Astrocyte (in vitro differentiated cells and primary cell): ENCODE data around the gene KCTD11. TPM values are rescaled to one million over a fixed set of nuclear protein-coding genes. Genes with fewer than 3 reads are reported as not detected.

Experiments
- DNase-seq: peaks from one replicate; pipeline ENCODE4 v3.0.0-alpha.2; 2010; ENCODE audit warnings: low read depth
- FAIRE-seq: peaks from 2 replicates; lab custom pipeline; 2011; peaks lifted over from hg19 to GRCh38; lab: Jason Lieb, UNC
- H2AFZ ChIP-seq: 2 replicates; pipeline ENCODE4 v1.6.0; 2012; ENCODE audit warnings: low read depth, low read length, inconsistent platforms
- H3K27ac ChIP-seq: 2 replicates; pipeline ENCODE4 v1.5.1; 2011; ENCODE audit warnings: low read depth, low read length, inconsistent platforms
- H3K27me3 ChIP-seq: 2 replicates; pipeline ENCODE4 v1.6.0; 2011; ENCODE audit warnings: low read length, inconsistent platforms; ENCODE audit not compliant: insufficient read depth
- H3K36me3 ChIP-seq: 2 replicates; pipeline ENCODE4 v1.5.1; 2011; ENCODE audit warnings: low read length, inconsistent platforms; ENCODE audit not compliant: insufficient read depth
- H3K4me1 ChIP-seq: 2 replicates; pipeline ENCODE4 v1.5.1; 2011; ENCODE audit warnings: low read length, inconsistent platforms; ENCODE audit not compliant: insufficient read depth
- H3K4me2 ChIP-seq: 2 replicates; pipeline ENCODE4 v1.6.0; 2012; ENCODE audit warnings: low read length, inconsistent platforms
- H3K4me3 ChIP-seq: 2 replicates; pipeline ENCODE4 v1.5.1; 2011; ENCODE audit warnings: low read depth, mild to moderate bottlenecking, low read length, inconsistent platforms; ENCODE audit not compliant: insufficient read depth
- H3K79me2 ChIP-seq: 2 replicates; pipeline ENCODE4 v1.6.0; 2012; ENCODE audit warnings: mild to moderate bottlenecking, low read length, inconsistent platforms; ENCODE audit not compliant: insufficient read depth
- H3K9ac ChIP-seq: 2 replicates; pipeline ENCODE4 v1.6.0; 2012; ENCODE audit warnings: mild to moderate bottlenecking, low read length, inconsistent platforms
- H3K9me3 ChIP-seq: 2 replicates; pipeline ENCODE4 v1.5.1; 2012; ENCODE audit warnings: low read depth, mild to moderate bottlenecking, low read length, inconsistent platforms; ENCODE audit not compliant: insufficient read depth
- H4K20me1 ChIP-seq: 2 replicates; pipeline ENCODE4 v1.6.0; 2012; ENCODE audit warnings: low read length, inconsistent platforms; ENCODE audit not compliant: insufficient read depth
- H3K27ac Mint-ChIP-seq: one replicate; pipeline ENCODE4 v1.8.0; 2021; ENCODE audit warnings: mild to moderate bottlenecking, mixed read lengths; ENCODE audit not compliant: unreplicated experiment
- H3K27me3 Mint-ChIP-seq: one replicate; pipeline ENCODE4 v1.8.0; 2021; ENCODE audit warnings: low read depth, mixed read lengths; ENCODE audit not compliant: unreplicated experiment
- H3K36me3 Mint-ChIP-seq: one replicate; pipeline ENCODE4 v1.8.0; 2021; ENCODE audit warnings: low read depth, mixed read lengths; ENCODE audit not compliant: unreplicated experiment
- H3K4me1 Mint-ChIP-seq: one replicate; pipeline ENCODE4 v1.8.0; 2021; ENCODE audit warnings: low read depth, mixed read lengths; ENCODE audit not compliant: unreplicated experiment
- H3K4me3 Mint-ChIP-seq: one replicate; pipeline ENCODE4 v1.8.0; 2021; ENCODE audit warnings: mild to moderate bottlenecking, moderate library complexity, mixed read lengths; ENCODE audit not compliant: unreplicated experiment
- H3K9me3 Mint-ChIP-seq: one replicate; pipeline ENCODE4 v1.8.0; 2021; ENCODE audit warnings: mild to moderate bottlenecking, mixed read lengths; ENCODE audit not compliant: unreplicated experiment
- CTCF ChIP-seq: IDR thresholded peaks from 2 replicates; pipeline ENCODE4 v1.5.1; 2011; ENCODE audit warnings: low read depth, mild to moderate bottlenecking, inconsistent platforms, low read length, moderate library complexity; ENCODE audit not compliant: insufficient read depth
- EZH2 ChIP-seq: IDR thresholded peaks from 2 replicates; pipeline ENCODE4 v1.6.1; 2012; ENCODE audit warnings: mild to moderate bottlenecking, low read length, inconsistent platforms; ENCODE audit not compliant: insufficient read depth
- total RNA-seq: library from RNA; stranded (reverse); gene quantifications from 2 replicates; pipeline ENCODE4 v1.2.1, GENCODE V29; 2021

The KCTD11 gene
- total RNA-seq, 1 donor from 2014 or later: 31.6 TPM

DNA sequence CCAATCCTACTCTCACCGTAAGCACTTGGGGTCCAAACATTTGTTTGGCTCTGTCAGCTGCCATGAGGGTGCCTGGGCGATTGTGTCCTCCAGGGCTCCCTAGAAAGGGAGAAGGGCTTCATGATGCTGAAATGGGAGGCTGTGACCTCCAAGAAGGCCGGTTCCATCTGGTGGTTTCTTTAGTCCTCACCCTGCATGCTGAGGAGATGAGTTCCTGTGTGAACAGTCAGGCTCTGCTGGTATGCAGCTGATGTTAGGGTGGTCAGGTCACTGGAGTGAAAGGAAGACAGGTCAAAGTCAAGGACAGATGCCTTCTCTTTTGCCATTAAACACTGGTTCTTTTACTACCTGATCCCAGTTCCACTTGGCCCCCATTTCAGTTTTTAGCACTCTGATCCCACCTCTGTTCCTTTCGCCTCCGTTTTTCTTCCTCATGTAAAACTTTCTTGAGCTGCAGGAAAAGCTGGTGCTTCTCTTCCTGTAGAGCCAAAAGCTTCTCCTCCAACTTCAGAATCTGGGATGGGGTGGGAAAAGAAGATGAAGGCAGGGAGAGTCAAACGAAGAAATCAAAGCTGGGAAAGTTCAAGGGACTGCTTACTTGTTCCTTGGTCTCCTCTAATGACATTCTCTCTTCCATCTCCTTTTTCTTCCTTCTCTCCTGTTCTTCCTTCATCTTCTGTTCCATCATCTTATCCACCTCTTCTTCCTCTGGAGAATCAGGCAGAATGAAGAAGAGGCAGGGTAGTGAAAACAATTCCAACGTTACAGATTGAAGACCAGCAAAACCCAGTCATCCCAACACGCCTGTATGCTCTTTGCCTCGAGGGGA lies 37.9 kb upstream of the KCTD11 start:
- Mint-ChIP-seq H3K36me3 (peaks cover 27% of the 10 kb centered on the region), H3K27me3 (no peaks in the 10 kb centered on the region), H3K4me1 (peaks cover 50% of the 10 kb centered on the region), H3K4me3 (peak overlapping the region; percentile 94), H3K27ac (peak overlapping the region; percentile 92), H3K9me3 (no peaks in the 10 kb centered on the region)
- H3K4me3 ChIP-seq: peak overlapping the region; percentile 80
- H3K36me3 ChIP-seq: peaks cover 43% of the 10 kb centered on the region
- peaks cover 55% of the 10 kb centered on the region for H4K20me1 ChIP-seq
- no peaks in the 10 kb centered on the region for H3K27me3 ChIP-seq
- DNase-seq: no peak
- TF ChIP-seq CTCF (no peak), EZH2 (no peak)
- peak overlapping the region; percentile 81 for H3K9ac ChIP-seq
- peaks cover 49% of the 10 kb centered on the region for H3K79me2 ChIP-seq
- FAIRE-seq: no peak
- H3K4me1 ChIP-seq: peaks cover 31% of the 10 kb centered on the region
- H3K27ac ChIP-seq: peak overlapping the region; percentile 80
- H3K4me2 ChIP-seq: peak overlapping the region; percentile 95
- H3K9me3 ChIP-seq: no peaks in the 10 kb centered on the region
- no peak overlapping the region for H2AFZ ChIP-seq

DNA sequence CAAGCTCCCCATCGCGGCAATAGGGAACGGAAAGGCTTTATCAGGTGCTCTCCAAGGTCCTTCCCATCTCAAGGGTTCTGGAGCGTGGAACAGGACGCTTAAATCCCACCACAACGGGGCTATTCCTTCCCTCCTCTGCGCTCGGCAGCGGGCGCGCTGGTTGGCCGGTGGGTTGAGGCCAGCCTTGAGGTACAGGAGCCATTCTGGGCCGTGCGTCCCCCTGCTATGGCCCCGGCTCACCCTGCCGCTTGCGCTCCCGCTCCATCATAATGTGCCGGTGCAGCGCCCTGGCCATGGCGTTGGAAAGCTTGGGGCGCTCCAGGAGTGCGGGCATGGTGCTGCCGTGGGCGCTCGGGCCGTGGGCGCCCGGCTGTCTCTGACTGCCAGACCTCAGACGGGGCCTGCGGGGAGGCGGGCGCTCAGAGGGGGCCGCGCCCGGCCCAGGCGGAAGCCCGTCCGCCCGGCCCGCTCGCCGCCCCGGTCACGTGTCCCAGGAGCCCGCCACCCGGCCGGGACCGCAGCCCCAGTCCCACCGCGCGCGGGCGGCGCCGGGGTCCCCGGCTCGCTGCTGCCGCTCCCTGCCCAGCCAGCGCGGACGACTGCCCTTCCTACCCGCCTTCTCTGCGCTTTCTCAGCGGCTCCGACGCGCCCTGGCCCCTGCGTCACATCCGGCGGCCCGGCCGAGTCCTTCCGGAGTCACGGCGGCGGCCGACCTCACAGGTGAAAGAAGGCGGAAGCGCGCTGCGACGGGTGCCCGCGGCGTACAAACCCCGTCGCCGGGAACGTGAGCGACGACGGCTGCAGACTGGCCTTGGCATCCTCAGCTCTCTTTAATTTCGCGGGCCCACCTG lies 37.0 kb upstream of the KCTD11 start, which contains the start of gene GPS2:
GPS2 (minus strand) TSS at position 642 of the 851 bp plus-strand sequence; CDS start at position 334, 308 bp downstream.
- Histone ChIP-seq H3K79me2 (peaks cover 41% of the 10 kb centered on the region), H4K20me1 (peaks cover 46% of the 10 kb centered on the region), H3K9ac (peak within 1 kb of the TSS; percentile 81), H3K4me1 (peaks cover 22% of the 10 kb centered on the region), H2AFZ (peak within 1 kb of the TSS; percentile 85), H3K4me2 (peak within 1 kb of the TSS; percentile 95), H3K27me3 (no peaks in the 10 kb centered on the region), H3K4me3 (peak within 1 kb of the TSS; percentile 80), H3K27ac (peak within 1 kb of the TSS; percentile 80), H3K36me3 (peaks cover 35% of the 10 kb centered on the region), H3K9me3 (no peaks in the 10 kb centered on the region)
- FAIRE-seq (no peak), DNase-seq (peak; percentile 58)
- Mint-ChIP-seq H3K9me3 (no peaks in the 10 kb centered on the region), H3K27me3 (no peaks in the 10 kb centered on the region), H3K36me3 (peaks cover 25% of the 10 kb centered on the region), H3K4me1 (peaks cover 42% of the 10 kb centered on the region), H3K4me3 (peak within 1 kb of the TSS; percentile 94), H3K27ac (peak within 1 kb of the TSS; percentile 92)
- no peak for TF ChIP-seq CTCF
- TF ChIP-seq EZH2: no peak
